HEK293 (cell line): ENCODE measurements around the gene PARD3B.

ENCODE experiments used
- CTCF ChIP-seq: fragments of 450-650 bp; formaldehyde crosslinking; IDR thresholded peaks from 2 replicates; pipeline ENCODE4 v1.5.1; 2016; ENCODE audit warnings: missing biosample characterization, missing genetic modification characterization
- KLF16 ChIP-seq: fragments of 450-650 bp; formaldehyde crosslinking; IDR thresholded peaks from 2 replicates; pipeline ENCODE4 v1.5.1; 2017; ENCODE audit warnings: missing biosample characterization, missing genetic modification characterization
- REST ChIP-seq: fragments of 450-650 bp; formaldehyde crosslinking; IDR thresholded peaks from 2 replicates; pipeline ENCODE4 v1.5.1; 2016; ENCODE audit warnings: missing biosample characterization, missing genetic modification characterization
- TRIM28 ChIP-seq: IDR thresholded peaks from 2 replicates; pipeline ENCODE4 v1.6.1; 2011; ENCODE audit warnings: low read length, control low read depth, borderline replicate concordance
- ZFP37 ChIP-seq: fragments of 450-650 bp; formaldehyde crosslinking; IDR thresholded peaks from 2 replicates; pipeline ENCODE4 v1.5.1; 2016; ENCODE audit warnings: missing biosample characterization, missing genetic modification characterization
- ZFP41 ChIP-seq: fragments of 450-650 bp; formaldehyde crosslinking; IDR thresholded peaks from 2 replicates; pipeline ENCODE4 v1.5.1; 2016; ENCODE audit warnings: missing biosample characterization, missing genetic modification characterization, borderline replicate concordance
- ZNF121 ChIP-seq: fragments of 450-650 bp; formaldehyde crosslinking; IDR thresholded peaks from 2 replicates; pipeline ENCODE4 v1.5.1; 2016; ENCODE audit warnings: missing biosample characterization, missing genetic modification characterization
- ZNF23 ChIP-seq: fragments of 450-650 bp; formaldehyde crosslinking; IDR thresholded peaks from 2 replicates; pipeline ENCODE4 v1.5.1; 2016; ENCODE audit warnings: missing biosample characterization, missing genetic modification characterization, borderline replicate concordance
- ZNF274 ChIP-seq, 2 experiments: fragments of 200-500 bp in 1 of 2; fragments of 450-650 bp in 1 of 2; sonication (Bioruptor generic) in 1 of 2; formaldehyde crosslinking in 1 of 2; IDR thresholded peaks; 2 replicates each; pipeline versions ENCODE4 v1.5.1 to v1.6.1; 2014 to 2016; ENCODE audit warnings: borderline replicate concordance in 1 of 2, inconsistent platforms in 1 of 2, low read length in 1 of 2, missing biosample characterization in 1 of 2, missing genetic modification characterization in 1 of 2
- ZNF335 ChIP-seq: fragments of 450-650 bp; formaldehyde crosslinking; conservative IDR thresholded peaks from 2 replicates; pipeline ENCODE4 v1.5.1; 2016; ENCODE audit warnings: missing biosample characterization, missing genetic modification characterization
- ZNF366 ChIP-seq: fragments of 450-650 bp; formaldehyde crosslinking; conservative IDR thresholded peaks from 2 replicates; pipeline ENCODE4 v1.5.1; 2016; ENCODE audit warnings: missing biosample characterization, missing genetic modification characterization
- ZNF785 ChIP-seq: fragments of 450-650 bp; formaldehyde crosslinking; IDR thresholded peaks from 2 replicates; pipeline ENCODE4 v1.5.1; 2016; ENCODE audit warnings: missing biosample characterization, missing genetic modification characterization

GRCh38 chr2:205045706-205046105, 500.4 kb downstream of the PARD3B start:
- TF ChIP-seq ZFP41 (no peak), CTCF (no peak), TRIM28 (no peak), ZNF121 (tag by site-specific recombination) (no peak), KLF16 (tag by site-specific recombination) (no peak), ZNF785 (no peak), REST (tag by site-specific recombination) (no peak), ZNF23 (no peak), ZNF274 (IDR thresholded peaks at IDR 0.05; ENCODE audit: low read length) (no peak), ZNF274 (tag by site-specific recombination; IDR thresholded peaks at IDR 0.05; ENCODE audit: borderline replicate concordance) (no peak), ZFP37 (tag by site-specific recombination) (no peak), ZNF335 (tag by site-specific recombination) (no peak), ZNF366 (tag by site-specific recombination) (no peak)
